ENCODE measurements around the gene HEXA.
A peak's percentile ranks its signal among the peaks of the same experiment; 100 is the strongest.

The HEXA gene

GRCh38 chr15:72331021-72331420 is 44.8 kb downstream of the HEXA start:
- H3K27ac Mint-ChIP-seq: no peak overlapping the region
- no peak overlapping the region for H3K4me3 Mint-ChIP-seq
- DNase-seq (ENCODE audit: low spot score in 2 of 2): no peak
- no peaks in the 10 kb centered on the region for H3K27me3 Mint-ChIP-seq
- ATAC-seq (ENCODE audit: low read depth): no peak
- no peaks in the 10 kb centered on the region for H3K9me3 Mint-ChIP-seq
- H3K4me1 Mint-ChIP-seq: peaks cover 2% of the 10 kb centered on the region
- peaks cover 36% of the 10 kb centered on the region for H3K36me3 Mint-ChIP-seq

- no peak for ATAC-seq (ENCODE audit: low read depth)
- H3K9me3 Mint-ChIP-seq: peaks cover 6% of the 10 kb centered on the region
- H3K36me3 Mint-ChIP-seq: peaks cover 25% of the 10 kb centered on the region
- no peaks in the 10 kb centered on the region for H3K27me3 Mint-ChIP-seq
- no peak overlapping the region for H3K27ac Mint-ChIP-seq
- H3K4me3 Mint-ChIP-seq: no peak overlapping the region
- peaks cover 12% of the 10 kb centered on the region for H3K4me1 Mint-ChIP-seq
- DNase-seq (ENCODE audit: low spot score in 2 of 2): no peak
Observed at GRCh38 chr15:72323752-72324151, 52.1 kb downstream of the HEXA start.

GRCh38 chr15:72319985-72320671 is 55.7 kb downstream of the HEXA start, which contains the start of gene CELF6:
CELF6 (minus strand) TSS chr15:72320157; CDS start chr15:72319874, 283 bp downstream.
- H3K4me1 Mint-ChIP-seq: peaks cover 16% of the 10 kb centered on the region
- ATAC-seq (ENCODE audit: low read depth) (peak; percentile 83), DNase-seq (ENCODE audit: low spot score in 2 of 2) (peak; percentile 84 to 92)
- no peaks in the 10 kb centered on the region for H3K27me3 Mint-ChIP-seq
- H3K36me3 Mint-ChIP-seq: peaks cover 13% of the 10 kb centered on the region
- H3K9me3 Mint-ChIP-seq: peaks cover 9% of the 10 kb centered on the region
- peak within 1 kb of the TSS; percentile 95 for H3K27ac Mint-ChIP-seq
- peak within 1 kb of the TSS; percentile 87 for H3K4me3 Mint-ChIP-seq

- H3K9me3 Mint-ChIP-seq: peaks cover 7% of the 10 kb centered on the region
- peak; percentile 53 to 71 for DNase-seq (ENCODE audit: low spot score in 2 of 2)
- peaks cover 8% of the 10 kb centered on the region for H3K36me3 Mint-ChIP-seq
- H3K4me1 Mint-ChIP-seq: peaks cover 16% of the 10 kb centered on the region
- H3K27me3 Mint-ChIP-seq: no peaks in the 10 kb centered on the region
- peak overlapping the region; percentile 95 for H3K27ac Mint-ChIP-seq
- peak; percentile 9 for ATAC-seq (ENCODE audit: low read depth)
- H3K4me3 Mint-ChIP-seq: peak overlapping the region; percentile 81
Observed at GRCh38 chr15:72319360-72319984, 56.3 kb downstream of the HEXA start.

- peak overlapping the region; percentile 94 for H3K27ac Mint-ChIP-seq
- H3K36me3 Mint-ChIP-seq: peaks cover 2% of the 10 kb centered on the region
- H3K4me1 Mint-ChIP-seq: peaks cover 16% of the 10 kb centered on the region
- DNase-seq (ENCODE audit: low spot score in 2 of 2) (no peak), ATAC-seq (ENCODE audit: low read depth) (no peak)
- peak overlapping the region; percentile 81 for H3K4me3 Mint-ChIP-seq
- peaks cover 3% of the 10 kb centered on the region for H3K9me3 Mint-ChIP-seq
- no peaks in the 10 kb centered on the region for H3K27me3 Mint-ChIP-seq
Observed at GRCh38 chr15:72318408-72318942, 57.3 kb downstream of the HEXA start.

GRCh38 chr15:72315706-72316370 is 60.0 kb downstream of the HEXA start:
- Mint-ChIP-seq H3K9me3 (peaks cover 3% of the 10 kb centered on the region), H3K27me3 (no peaks in the 10 kb centered on the region), H3K4me1 (peaks cover 15% of the 10 kb centered on the region), H3K4me3 (no peak overlapping the region), H3K36me3 (peaks cover 2% of the 10 kb centered on the region), H3K27ac (no peak overlapping the region)
- no peak for DNase-seq (ENCODE audit: low spot score in 2 of 2)
- no peak for ATAC-seq (ENCODE audit: low read depth)

GRCh38 chr15:72313881-72314280 is 61.9 kb downstream of the HEXA start:
- Mint-ChIP-seq H3K36me3 (peaks cover 2% of the 10 kb centered on the region), H3K27me3 (no peaks in the 10 kb centered on the region), H3K4me1 (peaks cover 5% of the 10 kb centered on the region), H3K27ac (no peak overlapping the region), H3K4me3 (no peak overlapping the region), H3K9me3 (peaks cover 3% of the 10 kb centered on the region)
- ATAC-seq (ENCODE audit: low read depth) (no peak), DNase-seq (ENCODE audit: low spot score in 2 of 2) (no peak)

GRCh38 chr15:72313448-72313840 is 62.4 kb downstream of the HEXA start:
- no peak for DNase-seq (ENCODE audit: low spot score in 2 of 2)
- H3K36me3 Mint-ChIP-seq: no peaks in the 10 kb centered on the region
- H3K9me3 Mint-ChIP-seq: no peaks in the 10 kb centered on the region
- no peak overlapping the region for H3K27ac Mint-ChIP-seq
- no peak for ATAC-seq (ENCODE audit: low read depth)
- no peak overlapping the region for H3K4me3 Mint-ChIP-seq
- H3K4me1 Mint-ChIP-seq: peaks cover 1% of the 10 kb centered on the region
- no peaks in the 10 kb centered on the region for H3K27me3 Mint-ChIP-seq

- DNase-seq (ENCODE audit: low spot score in 2 of 2) (peak; percentile 48 to 54), ATAC-seq (ENCODE audit: low read depth) (peak; percentile 91)
- Mint-ChIP-seq H3K4me1 (no peaks in the 10 kb centered on the region), H3K9me3 (no peaks in the 10 kb centered on the region), H3K27me3 (no peaks in the 10 kb centered on the region), H3K4me3 (no peak overlapping the region), H3K27ac (no peak overlapping the region), H3K36me3 (no peaks in the 10 kb centered on the region)
Observed at GRCh38 chr15:72312605-72313447, 63.0 kb downstream of the HEXA start.

GRCh38 chr15:72307026-72307425 is 68.8 kb downstream of the HEXA start:
- DNase-seq (ENCODE audit: low spot score in 2 of 2): no peak
- H3K4me3 Mint-ChIP-seq: no peak overlapping the region
- no peaks in the 10 kb centered on the region for H3K27me3 Mint-ChIP-seq
- H3K4me1 Mint-ChIP-seq: peaks cover 4% of the 10 kb centered on the region
- H3K36me3 Mint-ChIP-seq: peaks cover 5% of the 10 kb centered on the region
- H3K27ac Mint-ChIP-seq: peak overlapping the region; percentile 25
- no peak for ATAC-seq (ENCODE audit: low read depth)
- H3K9me3 Mint-ChIP-seq: no peaks in the 10 kb centered on the region

GRCh38 chr15:72306211-72306785 is 69.5 kb downstream of the HEXA start:
- H3K27ac Mint-ChIP-seq: peak overlapping the region; percentile 25
- no peak overlapping the region for H3K4me3 Mint-ChIP-seq
- ATAC-seq (ENCODE audit: low read depth): peak; percentile 86
- no peaks in the 10 kb centered on the region for H3K27me3 Mint-ChIP-seq
- H3K4me1 Mint-ChIP-seq: peaks cover 4% of the 10 kb centered on the region
- DNase-seq (ENCODE audit: low spot score in 2 of 2): peak in 1 of 2 donors; percentile 20
- peaks cover 5% of the 10 kb centered on the region for H3K36me3 Mint-ChIP-seq
- no peaks in the 10 kb centered on the region for H3K9me3 Mint-ChIP-seq

GRCh38 chr15:72304596-72304995 is 71.2 kb downstream of the HEXA start:
- DNase-seq (ENCODE audit: low spot score in 2 of 2) (no peak), ATAC-seq (ENCODE audit: low read depth) (no peak)
- peaks cover 4% of the 10 kb centered on the region for H3K4me1 Mint-ChIP-seq
- H3K27ac Mint-ChIP-seq: no peak overlapping the region
- H3K36me3 Mint-ChIP-seq: peaks cover 5% of the 10 kb centered on the region
- no peaks in the 10 kb centered on the region for H3K27me3 Mint-ChIP-seq
- no peak overlapping the region for H3K4me3 Mint-ChIP-seq
- H3K9me3 Mint-ChIP-seq: no peaks in the 10 kb centered on the region

GRCh38 chr15:72302955-72303354 is 72.9 kb downstream of the HEXA start:
- no peak for ATAC-seq (ENCODE audit: low read depth)
- peaks cover 4% of the 10 kb centered on the region for H3K4me1 Mint-ChIP-seq
- no peaks in the 10 kb centered on the region for H3K27me3 Mint-ChIP-seq
- H3K9me3 Mint-ChIP-seq: no peaks in the 10 kb centered on the region
- H3K36me3 Mint-ChIP-seq: peaks cover 5% of the 10 kb centered on the region
- no peak overlapping the region for H3K27ac Mint-ChIP-seq
- DNase-seq (ENCODE audit: low spot score in 2 of 2): no peak
- no peak overlapping the region for H3K4me3 Mint-ChIP-seq
